ENCODE results near the gene GSS.

The GSS gene

DNA sequence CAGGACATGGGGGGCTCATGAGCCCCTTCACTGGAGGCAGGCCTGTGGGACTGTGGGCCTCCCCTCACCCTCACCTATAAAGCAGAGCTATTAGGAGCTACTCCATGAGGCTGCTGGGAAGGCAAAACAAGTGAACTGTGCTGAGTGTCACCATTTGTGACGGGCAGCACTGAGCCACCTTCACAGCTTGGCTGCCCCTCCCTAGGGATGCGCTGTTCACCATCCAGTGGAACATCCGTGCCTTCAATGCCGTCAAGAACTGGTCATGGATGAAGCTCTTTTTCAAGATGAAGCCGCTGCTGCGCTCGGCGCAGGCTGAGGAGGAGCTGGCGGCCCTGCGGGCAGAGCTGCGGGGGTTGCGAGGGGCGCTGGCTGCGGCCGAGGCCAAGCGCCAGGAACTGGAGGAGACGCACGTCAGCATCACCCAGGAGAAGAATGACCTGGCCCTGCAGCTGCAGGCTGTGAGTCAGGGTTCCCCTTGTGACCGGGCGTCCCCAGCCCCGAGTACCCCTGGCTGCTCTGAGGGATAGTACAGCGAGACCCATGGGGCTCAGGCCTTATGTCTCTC lies 38.4 kb upstream of the GSS start:
- no peak for DNase-seq (ENCODE audit: low read depth)

DNA sequence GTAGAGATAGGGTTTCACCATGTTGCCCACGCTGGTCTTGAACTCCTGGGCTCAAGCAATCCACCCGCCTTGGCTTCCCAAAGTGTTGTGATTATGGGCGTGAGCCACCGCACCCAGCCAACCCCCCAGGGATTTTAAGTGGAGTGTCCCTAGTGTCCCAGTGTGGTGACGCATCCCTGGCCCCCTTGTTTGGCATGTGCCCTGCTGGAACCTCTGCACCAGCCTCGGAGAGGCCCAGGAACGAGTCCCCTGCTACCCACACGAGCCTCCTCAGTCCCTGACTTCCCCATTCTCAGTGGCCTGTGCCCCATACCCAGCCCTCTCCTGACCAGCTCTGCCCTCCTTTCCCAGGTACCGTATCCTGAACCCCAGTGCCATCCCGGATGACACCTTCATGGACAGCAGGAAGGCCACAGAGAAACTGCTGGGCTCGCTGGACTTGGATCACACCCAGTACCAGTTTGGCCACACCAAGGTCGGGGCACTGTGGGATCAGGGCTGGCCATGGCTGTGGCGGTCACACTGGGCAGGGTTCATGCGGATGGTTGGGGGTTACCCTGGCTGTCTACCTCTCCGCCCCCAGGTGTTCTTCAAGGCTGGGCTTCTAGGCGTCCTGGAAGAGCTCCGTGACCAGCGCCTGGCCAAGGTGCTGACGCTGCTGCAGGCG lies 37.3 kb upstream of the GSS start:
- no peak for DNase-seq (ENCODE audit: low read depth)

DNA sequence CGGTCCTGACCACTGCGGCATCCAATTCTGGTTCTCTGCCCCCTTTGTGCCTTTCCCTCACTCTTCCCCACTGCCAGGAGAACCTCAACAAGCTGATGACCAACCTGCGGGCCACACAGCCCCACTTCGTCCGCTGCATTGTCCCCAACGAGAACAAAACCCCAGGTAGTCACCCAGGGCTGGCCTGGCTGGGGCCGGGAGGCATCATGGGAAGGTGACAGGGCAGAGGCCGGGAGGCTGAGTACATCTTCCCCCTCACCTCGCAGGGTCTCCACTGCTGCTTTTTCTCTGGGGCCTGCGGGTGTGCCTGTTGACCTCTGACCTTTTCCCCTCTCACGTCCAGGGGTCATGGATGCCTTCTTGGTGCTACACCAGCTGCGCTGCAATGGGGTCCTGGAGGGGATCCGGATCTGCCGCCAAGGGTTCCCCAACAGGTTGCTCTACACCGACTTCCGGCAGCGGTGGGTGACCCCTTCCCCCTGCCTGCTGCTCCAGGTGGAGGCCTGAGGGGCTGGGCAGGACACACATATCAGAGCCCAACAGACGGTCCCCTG lies 35.1 kb upstream of the GSS start:
- no peak for DNase-seq (ENCODE audit: low read depth)

DNA sequence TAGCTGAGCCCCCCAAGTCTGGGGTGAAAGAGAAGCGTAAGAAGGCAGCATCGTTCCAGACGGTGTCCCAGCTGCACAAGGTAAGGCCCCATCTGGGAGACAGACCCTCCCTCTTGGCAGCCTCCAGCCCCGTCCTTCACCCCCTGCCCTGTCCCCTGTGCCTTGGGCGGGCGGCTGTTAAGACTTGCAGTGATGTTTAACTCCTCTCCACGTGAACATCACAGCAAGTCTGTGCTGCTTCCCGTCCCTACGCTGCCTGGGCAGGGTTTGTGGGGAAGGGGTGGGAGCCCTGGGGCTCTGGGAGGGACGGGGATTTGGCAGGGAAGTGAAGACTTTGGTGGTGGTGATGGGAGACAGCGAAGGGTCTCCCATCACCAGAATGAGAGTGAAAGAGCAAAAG lies 34.6 kb upstream of the GSS start:
- no peak for DNase-seq (ENCODE audit: low read depth)

DNA sequence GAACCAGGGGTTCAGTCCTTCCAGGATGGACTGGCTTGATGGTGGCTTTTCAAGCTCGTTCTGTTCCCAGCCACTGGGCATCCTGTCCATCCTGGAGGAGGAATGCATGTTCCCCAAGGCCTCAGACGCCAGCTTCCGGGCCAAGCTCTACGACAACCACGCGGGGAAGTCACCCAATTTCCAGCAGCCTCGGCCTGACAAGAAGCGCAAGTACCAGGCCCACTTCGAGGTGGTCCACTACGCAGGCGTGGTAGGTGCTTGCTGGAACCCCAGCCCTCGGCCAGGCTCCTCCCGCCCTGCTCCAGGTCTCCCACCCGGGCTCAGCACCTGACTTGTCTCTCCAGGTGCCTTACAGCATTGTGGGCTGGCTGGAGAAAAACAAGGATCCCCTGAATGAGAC lies 34.1 kb upstream of the GSS start:
- no peak for DNase-seq (ENCODE audit: low read depth)

DNA sequence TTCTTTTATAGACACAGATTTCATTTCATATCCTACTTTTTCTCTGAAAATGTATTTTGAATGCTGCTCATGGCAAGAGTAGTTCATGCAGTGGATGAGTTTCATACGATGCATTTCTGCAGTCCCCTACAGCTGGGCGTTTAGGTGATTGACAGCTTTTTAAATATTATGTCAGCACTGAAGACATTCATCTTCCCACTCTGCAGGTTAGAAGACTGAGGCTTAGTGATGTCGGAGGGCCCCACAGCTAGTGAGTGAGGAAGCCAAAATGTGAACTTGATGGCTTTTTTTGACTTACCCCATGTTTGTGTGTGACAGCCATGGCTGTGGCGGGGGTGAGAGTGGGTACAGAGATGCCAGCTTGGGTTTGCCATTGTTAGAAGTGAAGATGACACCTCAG lies 33.5 kb upstream of the GSS start:
- DNase-seq (ENCODE audit: low read depth) = no peak

DNA sequence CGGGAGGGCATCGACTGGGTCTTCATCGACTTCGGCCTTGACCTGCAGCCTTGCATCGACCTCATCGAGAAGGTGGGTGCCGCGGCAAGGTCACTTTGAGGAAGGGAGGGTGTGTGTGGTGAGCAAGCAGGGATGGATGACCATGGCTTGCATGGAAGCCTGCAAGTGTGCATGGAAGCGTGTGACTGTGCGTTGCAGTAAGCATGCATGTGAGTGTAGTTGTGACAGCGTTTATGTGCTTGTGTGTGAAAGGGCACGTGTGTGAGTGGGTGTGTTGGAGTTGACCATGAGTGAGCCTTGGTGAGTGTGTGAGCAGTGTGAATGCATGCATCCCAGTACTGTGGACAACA lies 32.6 kb upstream of the GSS start:
- no peak for DNase-seq (ENCODE audit: low read depth)

DNA sequence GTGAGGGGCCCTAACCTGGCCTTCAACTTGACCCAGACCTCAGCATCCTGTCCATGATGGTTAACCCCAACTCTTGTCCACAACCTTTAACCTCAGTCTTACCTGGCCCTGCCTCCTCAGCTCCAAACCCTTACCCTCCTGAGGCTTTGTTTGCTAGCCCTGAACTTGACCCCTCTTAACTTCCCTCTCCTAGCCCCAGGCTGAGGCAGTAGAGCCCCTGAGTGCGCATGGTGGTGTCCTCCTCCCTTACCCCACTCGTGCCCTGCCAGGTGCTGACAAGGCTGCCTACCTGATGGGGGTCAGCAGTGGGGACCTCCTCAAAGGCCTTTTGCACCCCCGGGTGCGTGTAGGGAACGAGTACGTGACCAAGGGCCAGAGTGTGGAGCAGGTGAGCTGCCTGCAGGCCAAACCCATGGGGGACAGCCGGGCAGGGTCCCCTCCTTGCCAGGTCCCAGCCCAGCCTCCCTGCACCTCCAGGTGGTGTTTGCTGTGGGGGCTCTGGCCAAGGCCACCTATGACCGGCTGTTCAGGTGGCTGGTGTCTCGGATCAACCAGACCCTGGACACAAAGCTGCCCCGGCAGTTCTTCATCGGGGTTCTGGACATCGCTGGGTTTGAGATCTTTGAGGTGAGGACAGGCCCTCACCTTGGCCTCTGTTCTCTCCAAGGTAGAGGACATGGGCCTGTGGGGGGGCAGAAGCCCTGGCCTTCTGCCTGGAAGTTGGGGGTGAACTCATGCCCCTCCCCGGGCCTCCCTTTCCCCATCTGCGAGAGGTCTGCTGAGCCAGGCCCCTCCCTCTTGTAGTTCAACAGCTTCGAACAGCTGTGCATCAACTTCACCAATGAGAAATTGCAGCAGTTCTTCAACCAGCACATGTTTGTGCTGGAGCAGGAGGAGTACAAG lies 31.9 kb upstream of the GSS start:
- DNase-seq (ENCODE audit: low read depth) = no peak

DNA sequence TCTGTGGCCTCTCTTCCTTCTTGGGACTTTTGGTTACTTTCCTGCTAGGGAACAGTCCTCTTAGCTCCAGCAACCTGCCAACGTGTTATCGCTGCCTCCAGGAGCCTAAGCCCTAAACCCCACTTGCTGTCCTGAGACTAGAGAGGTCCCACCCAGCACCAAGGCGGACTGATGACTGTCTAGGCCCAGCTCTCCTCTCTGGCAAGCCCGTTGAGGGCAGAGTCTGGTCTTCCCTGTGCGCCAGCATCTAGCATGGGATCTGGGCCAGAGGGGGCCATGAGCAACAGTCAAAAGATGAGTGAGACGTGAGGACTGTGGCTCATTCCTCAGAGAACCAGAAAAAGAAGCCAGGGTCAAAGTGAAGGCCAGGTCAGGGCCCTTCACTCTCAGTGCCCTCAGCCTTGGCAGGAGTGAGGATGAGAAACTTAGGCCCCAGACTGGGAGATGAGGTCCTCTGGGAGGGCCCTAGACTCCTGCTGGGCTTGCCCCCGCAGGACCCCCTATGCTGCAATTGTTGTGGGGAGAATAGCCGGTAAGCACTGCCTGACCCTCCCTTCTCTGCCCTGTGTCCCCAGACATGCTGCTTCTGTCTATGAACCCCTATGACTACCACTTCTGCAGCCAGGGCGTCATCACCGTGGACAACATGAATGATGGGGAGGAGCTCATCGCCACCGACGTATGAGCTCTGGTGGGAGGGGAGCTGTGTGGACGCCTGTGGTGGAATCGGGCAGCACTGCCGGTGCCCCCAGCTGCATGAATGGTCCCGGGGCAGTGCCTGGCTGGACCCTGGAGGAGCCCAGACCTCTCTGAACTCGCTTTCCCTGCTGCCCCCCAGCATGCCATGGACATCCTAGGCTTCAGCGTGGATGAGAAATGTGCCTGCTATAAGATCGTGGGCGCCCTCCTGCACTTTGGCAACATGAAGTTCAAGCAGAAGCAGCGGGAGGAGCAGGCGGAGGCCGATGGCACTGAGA lies 31.0 kb upstream of the GSS start:
- DNase-seq (ENCODE audit: low read depth) = no peak

DNA sequence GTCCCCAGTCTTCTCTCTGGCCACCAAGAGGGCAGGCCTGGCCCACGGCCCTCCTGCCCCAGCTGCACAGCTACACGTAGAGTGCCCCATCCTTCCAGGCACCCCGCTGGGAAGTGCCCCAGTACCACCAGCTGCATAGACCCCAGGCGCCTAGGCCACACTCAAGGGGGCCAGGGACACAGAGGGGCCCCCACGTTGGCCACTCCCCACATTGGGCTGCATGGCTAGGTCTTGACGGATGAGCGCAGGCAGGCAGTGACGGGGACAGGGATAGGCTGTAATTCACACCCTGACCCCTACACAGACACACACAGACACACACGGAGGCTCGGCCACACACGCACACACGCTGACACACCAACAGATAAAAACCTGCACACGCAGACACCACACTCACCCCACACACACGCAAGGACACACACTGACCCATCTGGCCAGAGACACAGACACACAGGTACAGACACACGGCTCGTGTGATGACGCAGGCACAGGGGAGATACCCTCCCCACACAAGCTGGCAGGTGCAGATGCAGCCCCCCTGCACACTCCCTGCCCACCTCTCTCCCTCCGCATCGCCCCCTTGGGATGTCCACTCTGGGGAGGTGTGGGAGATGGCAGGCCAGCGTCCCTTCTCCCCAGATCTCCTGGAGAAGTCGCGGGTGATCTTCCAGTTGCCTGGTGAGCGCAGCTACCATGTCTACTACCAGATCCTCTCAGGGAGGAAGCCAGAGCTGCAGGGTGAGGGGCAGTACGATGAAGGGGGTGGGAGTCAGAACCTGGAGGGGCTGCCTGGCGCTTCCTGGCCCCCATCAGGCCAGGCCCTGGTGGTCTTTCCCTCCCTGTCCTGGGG lies 30.1 kb upstream of the GSS start:
- DNase-seq (ENCODE audit: low read depth) = no peak

DNA sequence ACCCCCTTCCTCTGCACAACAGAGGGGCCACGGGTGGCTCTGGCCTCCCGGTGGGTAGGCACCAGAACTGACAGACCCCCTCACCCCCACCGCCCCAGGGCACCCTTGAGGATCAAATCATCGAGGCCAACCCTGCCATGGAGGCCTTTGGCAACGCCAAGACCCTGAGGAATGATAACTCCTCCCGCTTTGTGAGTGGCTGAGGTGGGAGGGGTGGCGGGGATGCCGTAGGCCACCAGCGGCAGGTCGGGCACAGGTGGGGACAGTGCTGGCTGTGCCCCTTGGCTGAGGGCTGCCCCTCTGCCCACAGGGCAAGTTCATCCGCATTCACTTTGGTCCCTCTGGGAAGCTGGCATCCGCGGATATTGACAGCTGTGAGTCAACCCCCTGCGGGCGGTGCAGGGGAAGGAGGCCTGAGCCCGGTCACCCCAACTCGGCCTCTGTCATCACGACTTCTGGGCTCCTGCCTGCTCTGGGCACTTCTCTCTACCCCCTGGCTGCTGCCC lies 29.2 kb upstream of the GSS start:
- DNase-seq (ENCODE audit: low read depth) = no peak

DNA sequence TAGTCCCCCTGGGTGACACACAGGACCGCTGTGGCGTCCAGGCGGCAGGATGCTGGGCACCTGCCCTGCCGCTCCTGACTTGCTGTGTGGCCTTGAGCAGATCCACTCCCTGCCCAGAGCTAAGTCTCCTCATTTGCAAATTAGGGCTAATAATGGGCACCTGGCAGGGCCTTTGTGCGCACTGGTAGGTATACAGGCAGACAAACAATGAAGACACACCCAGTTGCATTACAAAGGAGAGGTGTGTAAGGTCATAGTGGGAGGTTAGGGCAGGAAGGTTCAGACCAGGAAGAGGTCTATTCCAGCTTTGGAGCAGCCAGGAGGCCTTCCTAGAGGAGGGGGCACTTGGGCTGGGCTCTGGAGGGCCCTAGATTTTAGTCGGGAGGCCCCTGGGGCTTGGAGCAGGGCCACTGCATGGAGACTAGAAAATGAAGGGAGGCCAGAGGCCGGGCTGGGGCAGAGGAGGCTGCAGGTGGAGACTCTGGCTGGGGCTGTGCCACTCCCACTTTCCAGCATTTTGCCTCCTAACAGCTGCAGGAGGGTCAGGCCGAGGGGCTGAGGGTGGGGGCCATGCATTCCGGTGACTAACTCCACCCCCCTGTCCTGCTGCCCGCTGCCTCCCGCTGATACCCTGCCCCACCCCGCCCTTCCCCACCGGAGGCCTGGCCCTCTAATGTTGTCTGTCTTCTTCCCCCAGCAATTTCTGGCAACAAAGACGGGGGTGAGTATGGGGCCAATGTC lies 28.6 kb upstream of the GSS start:
- no peak for DNase-seq (ENCODE audit: low read depth)

DNA sequence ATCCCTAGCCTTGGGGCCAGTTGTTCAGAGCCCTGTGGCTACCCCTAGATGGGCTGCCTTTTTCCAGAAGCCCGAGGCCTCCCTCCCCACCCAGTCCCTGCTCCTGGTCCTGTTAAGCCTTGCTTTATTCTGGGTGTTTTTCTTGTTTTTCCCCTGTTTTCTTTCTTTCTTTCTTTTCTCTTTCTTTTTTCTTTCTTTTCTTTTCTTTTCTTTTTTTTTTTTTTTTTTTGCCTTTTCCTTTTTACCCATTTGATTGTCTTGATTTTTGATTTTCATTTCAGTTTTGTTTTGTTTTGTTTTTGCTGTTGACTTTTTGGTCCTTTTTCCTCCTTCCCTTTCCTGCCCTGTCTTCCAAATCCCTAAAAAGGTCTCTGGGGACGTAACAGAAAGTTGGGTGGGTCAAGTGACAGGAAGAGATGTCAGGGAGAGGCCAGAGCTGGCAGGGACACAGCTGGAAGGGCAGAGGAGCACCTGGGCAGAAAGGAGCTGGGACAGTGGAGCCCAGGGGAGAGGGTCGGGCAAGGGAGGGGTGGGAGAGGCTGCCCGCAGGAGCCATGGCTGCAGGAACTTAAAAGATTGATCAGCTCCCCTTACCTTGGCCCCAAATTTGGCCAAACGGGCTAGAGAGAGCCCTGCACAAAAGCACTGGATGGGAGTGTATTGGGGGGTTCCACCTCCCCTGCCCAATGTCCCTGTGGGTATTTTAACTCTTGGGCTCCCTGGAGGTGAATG lies 27.6 kb upstream of the GSS start:
- no peak for DNase-seq (ENCODE audit: low read depth)

DNA sequence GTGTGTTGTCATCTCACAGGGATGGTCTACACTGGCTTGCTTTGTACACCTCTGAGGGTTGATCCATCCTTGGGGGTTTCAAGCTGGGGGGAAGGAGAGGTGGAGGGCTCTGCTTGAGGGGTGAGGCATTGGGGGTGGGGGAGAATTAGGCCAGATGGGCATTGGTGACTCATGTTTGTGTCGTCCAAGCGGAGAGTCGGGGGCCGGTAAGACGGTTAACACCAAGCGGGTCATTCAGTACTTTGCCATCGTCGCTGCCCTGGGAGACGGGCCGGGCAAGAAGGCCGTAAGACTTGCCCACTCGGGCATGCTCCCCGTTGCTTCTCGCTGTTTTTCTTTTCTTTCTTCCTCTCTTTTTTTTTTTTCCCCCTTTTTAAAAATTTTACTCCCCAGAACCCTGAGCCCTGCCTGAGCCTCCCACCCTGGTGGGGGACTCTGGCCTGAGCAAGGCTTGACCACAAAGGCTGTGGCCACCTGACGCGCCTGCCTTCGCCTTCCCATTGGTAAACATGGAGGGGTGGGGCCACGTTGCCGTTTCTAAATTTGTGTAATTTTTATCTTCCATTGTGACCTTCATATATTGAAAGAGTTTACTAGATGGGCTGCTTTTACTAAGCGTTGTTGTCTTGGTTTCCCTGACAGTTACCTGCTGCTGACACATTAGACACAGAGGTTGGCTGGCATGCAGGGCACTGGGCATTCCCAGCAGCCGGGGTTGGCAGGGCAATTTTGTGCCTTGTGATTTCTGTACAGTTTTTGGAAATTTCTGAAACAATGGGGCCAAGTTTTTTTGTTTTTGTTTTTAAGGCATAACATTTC lies 26.9 kb upstream of the GSS start:
- DNase-seq (ENCODE audit: low read depth) = no peak

DNA sequence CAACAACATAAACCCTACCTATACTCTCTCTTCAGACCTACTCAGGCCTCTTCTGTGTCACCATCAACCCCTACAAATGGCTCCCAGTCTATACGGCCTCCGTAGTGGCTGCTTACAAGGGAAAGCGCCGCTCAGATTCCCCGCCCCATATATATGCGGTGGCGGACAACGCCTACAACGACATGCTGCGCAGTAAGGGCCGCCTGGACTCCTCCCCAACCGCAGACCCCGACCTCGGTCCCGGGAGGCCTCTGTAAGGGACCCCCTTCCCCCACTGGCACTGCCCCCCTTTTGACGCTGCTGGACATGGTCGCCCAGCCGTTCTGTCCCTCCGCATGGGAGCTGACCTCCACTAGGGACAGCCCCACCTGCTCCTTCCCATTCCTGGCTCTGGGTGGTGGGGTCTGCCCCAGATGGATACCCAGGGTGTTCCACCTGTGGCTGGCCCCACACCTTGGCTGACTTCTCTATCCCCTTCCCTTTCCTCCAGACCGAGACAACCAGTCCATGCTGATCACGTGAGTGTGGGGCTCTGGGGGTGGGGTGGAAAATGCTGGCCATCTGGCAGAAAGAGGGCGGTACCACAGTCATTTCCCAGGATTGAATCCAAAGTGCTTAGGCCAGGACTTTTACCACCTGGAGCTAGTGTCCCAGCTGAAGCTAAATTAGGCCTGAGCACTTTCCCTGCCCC lies 25.1 kb upstream of the GSS start:
- DNase-seq (ENCODE audit: low read depth) = no peak

DNA sequence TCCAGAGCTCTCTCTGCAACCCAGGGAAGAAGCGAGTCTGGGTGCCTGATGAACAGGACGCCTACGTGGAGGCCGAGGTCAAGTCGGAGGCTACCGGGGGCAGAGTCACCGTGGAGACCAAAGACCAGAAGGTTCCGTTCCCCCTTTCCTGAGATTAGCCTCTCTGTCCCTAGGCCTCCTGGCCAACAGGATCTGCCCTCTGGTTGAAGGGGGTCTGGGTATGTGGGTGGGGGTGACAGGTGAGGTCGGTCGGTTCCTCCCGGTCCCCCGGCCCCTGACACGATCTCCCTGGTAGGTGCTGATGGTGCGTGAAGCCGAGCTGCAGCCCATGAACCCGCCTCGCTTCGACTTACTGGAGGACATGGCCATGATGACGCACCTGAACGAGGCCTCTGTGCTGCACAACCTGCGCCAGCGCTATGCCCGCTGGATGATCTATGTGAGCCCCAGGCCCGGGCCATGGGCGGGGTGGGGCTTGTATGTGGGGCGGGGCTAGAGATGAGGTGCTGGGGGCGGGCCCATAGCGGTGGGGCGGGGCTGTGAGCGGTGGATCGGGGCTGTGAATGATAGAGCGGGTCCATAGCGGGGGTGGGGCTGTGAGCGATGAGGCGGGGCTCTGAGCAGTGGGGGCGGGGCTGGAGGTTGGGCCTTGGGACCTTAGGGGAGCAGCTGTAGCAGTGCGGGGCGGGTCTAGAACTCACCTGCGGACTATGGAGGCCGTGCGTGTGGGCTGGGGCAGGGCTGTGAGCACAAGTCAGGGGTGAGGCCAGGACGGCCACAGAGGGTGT lies 24.0 kb upstream of the GSS start:
- no peak for DNase-seq (ENCODE audit: low read depth)

Data from fibroblast of the conjunctiva (primary cell).